Type B pancreatic cell (in vitro differentiated cells): ENCODE results near the gene TTC36. TPM values are rescaled to one million over a fixed set of nuclear protein-coding genes. Genes with fewer than 3 reads are reported as not detected.
"Not testable (repeated sequence)": the region's sequence is repeated elsewhere in the genome, so short reads cannot be mapped to it uniquely, and the experiment has no call there.

ENCODE experiments used
- DNase-seq: peaks from one replicate; pipeline ENCODE4 v3.0.0; 2021; ENCODE audit warnings: mixed read lengths; ENCODE audit not compliant: unreplicated experiment; ENCODE audit errors: extremely low spot score
- H3K27ac Mint-ChIP-seq: 2 replicates; pipeline ENCODE4 v1.8.0; 2021; ENCODE audit warnings: mild to moderate bottlenecking, mixed read lengths
- H3K27me3 Mint-ChIP-seq: 2 replicates; pipeline ENCODE4 v1.8.0; 2021; ENCODE audit warnings: mixed read lengths
- H3K36me3 Mint-ChIP-seq: 2 replicates; pipeline ENCODE4 v1.8.0; 2021; ENCODE audit warnings: mixed read lengths
- H3K4me1 Mint-ChIP-seq: one replicate; pipeline ENCODE4 v1.8.0; 2021; ENCODE audit warnings: mixed read lengths; ENCODE audit not compliant: unreplicated experiment
- H3K4me3 Mint-ChIP-seq: 2 replicates; pipeline ENCODE4 v1.8.0; 2021; ENCODE audit warnings: mild to moderate bottlenecking, mixed read lengths
- H3K9me3 Mint-ChIP-seq: 2 replicates; pipeline ENCODE4 v1.8.0; 2021; ENCODE audit warnings: mixed read lengths
- total RNA-seq: library from RNA; stranded (reverse); gene quantifications from 2 replicates; pipeline ENCODE4 v1.2.1, GENCODE V29; 2021; ENCODE audit warnings: low replicate concordance
- TF ChIP-seq, protein P1 (sequence below): fragments of 200-600 bp; sonication (generic); conservative IDR thresholded peaks from 2 replicates; pipeline ENCODE4 v1.5.0; 2021; ENCODE audit warnings: antibody characterized with exemption, mild to moderate bottlenecking

The TTC36 gene
- total RNA-seq, 1 donor from 2014 or later = 1.6 TPM

DNA sequence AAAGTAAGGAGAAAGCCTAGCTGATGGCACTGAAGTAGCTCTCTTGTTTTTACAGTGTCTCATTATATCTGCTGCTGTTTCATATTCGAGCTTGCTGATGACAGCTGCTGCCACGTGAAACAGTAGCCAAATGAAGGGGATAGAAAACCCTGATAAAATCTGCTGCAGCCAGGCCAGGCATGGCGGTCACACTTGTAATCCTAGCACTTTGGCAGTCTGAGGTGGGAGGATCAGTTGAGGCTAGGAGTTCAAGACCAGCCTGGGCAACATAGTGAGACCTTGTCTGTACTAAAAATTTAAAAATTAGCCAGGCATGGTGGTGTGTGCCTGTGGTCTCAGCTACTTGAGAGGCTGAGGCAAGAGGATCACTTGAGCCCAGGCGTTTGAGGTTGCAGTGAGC is 25.1 kb downstream of the TTC36 start:
- Mint-ChIP-seq H3K27ac (no peak overlapping the region), H3K4me1 (no peaks in the 10 kb centered on the region), H3K4me3 (no peak overlapping the region), H3K36me3 (peaks cover 17% of the 10 kb centered on the region), H3K9me3 (no peaks in the 10 kb centered on the region), H3K27me3 (no peaks in the 10 kb centered on the region)
- TF ChIP-seq, protein P1, sequence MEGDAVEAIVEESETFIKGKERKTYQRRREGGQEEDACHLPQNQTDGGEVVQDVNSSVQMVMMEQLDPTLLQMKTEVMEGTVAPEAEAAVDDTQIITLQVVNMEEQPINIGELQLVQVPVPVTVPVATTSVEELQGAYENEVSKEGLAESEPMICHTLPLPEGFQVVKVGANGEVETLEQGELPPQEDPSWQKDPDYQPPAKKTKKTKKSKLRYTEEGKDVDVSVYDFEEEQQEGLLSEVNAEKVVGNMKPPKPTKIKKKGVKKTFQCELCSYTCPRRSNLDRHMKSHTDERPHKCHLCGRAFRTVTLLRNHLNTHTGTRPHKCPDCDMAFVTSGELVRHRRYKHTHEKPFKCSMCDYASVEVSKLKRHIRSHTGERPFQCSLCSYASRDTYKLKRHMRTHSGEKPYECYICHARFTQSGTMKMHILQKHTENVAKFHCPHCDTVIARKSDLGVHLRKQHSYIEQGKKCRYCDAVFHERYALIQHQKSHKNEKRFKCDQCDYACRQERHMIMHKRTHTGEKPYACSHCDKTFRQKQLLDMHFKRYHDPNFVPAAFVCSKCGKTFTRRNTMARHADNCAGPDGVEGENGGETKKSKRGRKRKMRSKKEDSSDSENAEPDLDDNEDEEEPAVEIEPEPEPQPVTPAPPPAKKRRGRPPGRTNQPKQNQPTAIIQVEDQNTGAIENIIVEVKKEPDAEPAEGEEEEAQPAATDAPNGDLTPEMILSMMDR = no peak
- DNase-seq = no peak

DNA sequence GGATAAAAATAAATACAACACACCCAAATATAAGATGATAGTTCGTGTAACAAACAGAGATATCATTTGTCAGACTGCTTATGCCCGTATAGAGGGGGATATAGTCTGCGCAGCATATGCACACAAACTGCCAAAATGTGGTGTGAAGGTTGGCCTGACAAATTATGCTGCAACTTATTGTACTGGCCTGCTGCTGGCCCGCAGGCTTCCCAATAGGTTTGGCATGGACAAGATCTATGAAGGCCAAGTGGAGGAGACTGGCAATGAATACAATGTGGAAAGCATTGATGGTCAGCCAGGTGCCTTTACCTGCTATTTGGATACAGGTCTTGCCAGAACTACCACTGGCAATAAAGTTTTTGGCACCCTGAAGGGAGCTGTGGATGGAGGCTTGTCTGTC is 33.5 kb downstream of the TTC36 start:
- H3K9me3 Mint-ChIP-seq = no peaks in the 10 kb centered on the region
- peaks cover 11% of the 10 kb centered on the region for H3K4me1 Mint-ChIP-seq
- no peak for DNase-seq
- H3K27me3 Mint-ChIP-seq = no peaks in the 10 kb centered on the region
- H3K27ac Mint-ChIP-seq = no peak overlapping the region
- TF ChIP-seq, protein P1 = no peak
- peaks cover 6% of the 10 kb centered on the region for H3K36me3 Mint-ChIP-seq
- H3K4me3 Mint-ChIP-seq = no peak overlapping the region

DNA sequence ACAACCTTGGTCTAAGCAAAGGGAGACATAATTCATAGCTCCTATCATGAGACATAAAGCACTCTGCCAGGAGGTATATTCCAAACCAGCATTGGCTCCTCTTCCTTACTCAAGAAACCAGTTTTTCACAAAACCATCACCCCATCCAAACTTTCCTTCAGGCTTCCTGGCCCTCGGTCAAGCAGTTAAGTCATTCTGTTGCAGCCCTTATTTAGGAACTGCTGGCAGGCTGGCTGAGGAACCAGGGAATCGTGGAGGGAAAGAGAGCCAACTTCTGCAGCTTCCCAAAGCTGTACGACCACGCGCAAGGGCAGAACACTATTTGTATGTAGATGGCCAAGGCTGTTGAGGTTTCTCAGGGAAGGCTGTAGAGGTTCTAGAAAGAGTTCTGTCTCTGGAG is 37.8 kb downstream of the TTC36 start:
- TF ChIP-seq, protein P1 = no peak
- DNase-seq = no peak
- H3K27me3 Mint-ChIP-seq = no peaks in the 10 kb centered on the region
- peaks cover 15% of the 10 kb centered on the region for H3K4me1 Mint-ChIP-seq
- H3K4me3 Mint-ChIP-seq = peak overlapping the region; percentile 83
- peaks cover 3% of the 10 kb centered on the region for H3K36me3 Mint-ChIP-seq
- no peak overlapping the region for H3K27ac Mint-ChIP-seq
- H3K9me3 Mint-ChIP-seq = no peaks in the 10 kb centered on the region

DNA sequence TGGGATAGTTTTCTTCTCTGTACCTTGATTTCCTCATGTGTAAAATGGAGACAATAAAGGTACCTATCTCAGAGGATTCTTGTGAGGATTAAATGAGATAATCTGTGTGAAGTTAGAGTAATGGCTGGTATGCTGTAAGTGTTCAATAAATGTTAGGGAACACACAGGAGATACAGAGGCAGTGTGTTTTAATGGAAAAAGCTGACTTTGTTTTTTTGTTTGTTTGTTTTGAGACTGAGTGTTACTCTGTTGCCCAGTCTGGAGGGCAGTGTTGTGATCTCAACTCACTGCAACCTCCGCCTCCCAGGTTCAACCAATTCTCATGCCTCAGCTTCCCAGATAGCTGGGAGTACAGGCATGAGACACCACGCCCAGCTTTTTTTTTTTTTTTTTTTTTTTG is 42.4 kb downstream of the TTC36 start:
- no peak for DNase-seq
- Mint-ChIP-seq H3K4me3 (no peak overlapping the region), H3K27me3 (no peaks in the 10 kb centered on the region), H3K9me3 (no peaks in the 10 kb centered on the region), H3K4me1 (peaks cover 29% of the 10 kb centered on the region), H3K27ac (no peak overlapping the region), H3K36me3 (peaks cover 4% of the 10 kb centered on the region)
- TF ChIP-seq, protein P1 = no peak

DNA sequence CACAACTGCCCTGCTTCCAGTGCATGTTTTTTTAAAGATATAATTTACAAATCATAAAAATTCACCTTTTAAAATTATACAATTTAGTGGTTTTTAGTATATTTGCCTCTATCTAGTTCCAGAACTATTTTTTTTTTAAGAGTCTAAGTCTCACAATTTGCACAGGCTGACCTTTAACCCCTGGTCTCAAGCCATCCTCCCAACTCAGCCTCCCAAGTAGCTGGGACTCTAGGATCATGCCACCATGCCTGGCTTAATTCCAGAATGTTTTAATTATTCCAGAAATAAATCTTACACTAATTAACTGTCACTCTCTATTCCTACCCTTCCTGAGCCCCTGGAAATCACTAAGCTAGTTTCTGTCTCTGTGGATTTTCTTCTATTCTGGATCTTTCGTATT is 43.5 kb downstream of the TTC36 start:
- Mint-ChIP-seq H3K27ac (no peak overlapping the region), H3K27me3 (no peaks in the 10 kb centered on the region), H3K9me3 (no peaks in the 10 kb centered on the region), H3K36me3 (peaks cover 4% of the 10 kb centered on the region), H3K4me1 (peaks cover 31% of the 10 kb centered on the region), H3K4me3 (peak overlapping the region; percentile 98)
- DNase-seq = no peak
- TF ChIP-seq, protein P1 = no peak

DNA sequence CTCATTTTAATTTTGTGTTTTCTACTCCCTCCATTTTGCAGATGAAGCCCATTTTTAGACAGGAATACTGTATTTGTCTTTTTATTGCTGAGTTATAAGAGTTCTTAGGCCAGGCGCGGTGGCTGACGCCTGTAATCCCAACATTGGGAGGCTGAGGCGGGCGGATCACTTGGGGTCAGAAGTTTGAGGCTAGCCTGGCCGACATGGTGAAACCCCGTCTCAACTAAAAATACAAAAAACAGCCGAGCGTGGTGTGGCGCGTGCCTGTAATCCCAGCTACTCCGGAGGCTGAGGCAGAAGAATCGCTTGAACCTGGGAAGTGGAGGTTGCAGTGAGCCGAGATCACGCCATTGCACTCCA is 44.4 kb downstream of the TTC36 start:
- peaks cover 33% of the 10 kb centered on the region for H3K4me1 Mint-ChIP-seq
- peak overlapping the region; percentile 98 for H3K27ac Mint-ChIP-seq
- H3K27me3 Mint-ChIP-seq, H3K36me3 Mint-ChIP-seq, H3K9me3 Mint-ChIP-seq: not testable (repeated sequence)
- peak; percentile 60 for DNase-seq
- peak overlapping the region; percentile 98 for H3K4me3 Mint-ChIP-seq
